Measurements from ENCODE around the gene AKAP1.

The AKAP1 gene

GRCh38 chr17:57164814-57165213 lies 79.8 kb downstream of the AKAP1 start:
- DNase-seq (ENCODE audit: low read depth in 2 of 2): no peak

GRCh38 chr17:57165754-57166153 lies 80.7 kb downstream of the AKAP1 start:
- no peak for DNase-seq (ENCODE audit: low read depth in 2 of 2)

GRCh38 chr17:57166803-57167202 lies 81.8 kb downstream of the AKAP1 start:
- no peak for DNase-seq (ENCODE audit: low read depth in 2 of 2)

DNA sequence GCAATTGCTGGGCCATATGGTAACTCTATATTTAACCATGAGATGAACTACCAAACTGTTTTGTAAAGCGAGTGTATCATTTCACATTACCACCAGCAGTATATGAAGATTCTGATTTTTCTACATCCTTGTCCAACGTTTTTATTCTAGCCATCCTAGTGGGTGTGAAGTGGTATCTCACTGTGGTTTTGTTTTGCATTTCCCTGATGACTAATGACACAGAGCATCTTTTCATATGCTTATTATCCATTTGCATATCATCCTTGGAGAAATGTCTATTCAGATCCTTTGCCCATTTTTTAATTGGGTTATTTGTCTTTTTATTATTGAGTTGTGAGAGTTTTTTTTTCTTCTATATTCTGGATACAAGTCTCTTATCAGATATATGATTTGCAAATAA lies 83.6 kb downstream of the AKAP1 start:
- no peak for DNase-seq (ENCODE audit: low read depth in 2 of 2)

DNA sequence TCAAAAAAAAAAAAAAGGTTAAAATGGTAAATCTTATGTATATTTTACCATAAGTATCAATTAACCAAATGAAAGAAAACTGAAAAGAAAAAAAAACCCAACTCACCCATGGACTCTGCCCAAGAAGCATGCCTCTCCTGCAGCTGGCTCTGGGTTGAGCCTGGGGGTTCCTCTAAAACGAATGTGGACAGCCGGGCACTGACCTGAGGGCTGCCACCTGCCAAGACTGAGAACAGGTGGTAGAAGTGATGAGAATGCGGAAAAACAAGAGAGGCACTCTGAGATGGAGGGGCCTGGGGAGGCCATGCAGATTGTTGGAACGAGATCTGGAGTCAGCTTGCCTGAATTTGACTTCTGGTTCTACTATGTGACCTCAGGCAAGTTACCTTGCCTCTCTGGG lies 85.8 kb downstream of the AKAP1 start:
- no peak for DNase-seq (ENCODE audit: low read depth in 2 of 2)

All from stimulated activated CD4-positive, alpha-beta T cell treated with anti-CD3 and anti-CD28 coated beads, Interleukin-4, amount 100 ng/mL, for 48 hours (primary cell).